ENCODE measurements around the gene CTIF. TPM values are rescaled to one million over a fixed set of nuclear protein-coding genes. Genes with fewer than 3 reads are reported as not detected.

The CTIF gene
- polyA plus RNA-seq, 1 donor from 2014 or later = 50.2 TPM

DNA sequence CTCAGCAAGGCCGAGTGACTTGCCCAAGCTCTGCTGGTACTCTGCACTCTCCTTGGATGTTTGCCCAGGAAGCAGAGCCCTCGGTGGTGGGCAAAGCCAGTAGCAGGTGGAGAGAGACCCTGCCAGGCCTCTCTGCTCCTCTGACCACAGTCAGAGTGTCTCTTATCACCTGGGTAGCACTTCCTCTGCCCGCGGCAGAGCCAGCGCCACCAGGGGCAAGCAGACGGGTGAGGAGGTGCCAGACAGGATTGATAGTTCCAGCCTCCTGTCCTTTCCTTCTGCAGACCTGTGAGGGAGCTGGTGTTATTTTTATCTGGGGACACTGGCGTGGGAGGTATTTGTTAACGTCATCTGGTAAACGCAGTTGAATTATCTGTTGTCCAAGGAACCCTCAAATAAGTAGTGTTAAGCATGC lies 259.0 kb downstream of the CTIF start:
- Histone ChIP-seq H4K20me1 (ENCODE audit: insufficient read depth) (no peaks in the 10 kb centered on the region), H3K4me3 (ENCODE audit: low read length) (no peak overlapping the region), H3F3A (ENCODE audit: insufficient read depth, low read length, poor library complexity, severe bottlenecking) (no peaks in the 10 kb centered on the region), H3K36me3 (ENCODE audit: insufficient read depth, low read length) (no peaks in the 10 kb centered on the region), H3K9ac (ENCODE audit: low read length) (no peak overlapping the region), H3K27me3 (ENCODE audit: insufficient read depth, low read depth, low read length) (no peaks in the 10 kb centered on the region), H3K9me3 (ENCODE audit: low read length) (no peaks in the 10 kb centered on the region), H2AFZ (ENCODE audit: low read depth, low read length) (no peak overlapping the region), H3K27ac (ENCODE audit: low read length) (no peak overlapping the region), H3K79me2 (replicated peaks; ENCODE audit: insufficient read depth, low read length) (no peaks in the 10 kb centered on the region), H3K4me2 (ENCODE audit: low read length) (no peak overlapping the region), H3K9me2 (ENCODE audit: insufficient read depth, low read length) (no peaks in the 10 kb centered on the region)
- TF ChIP-seq, protein P1, sequence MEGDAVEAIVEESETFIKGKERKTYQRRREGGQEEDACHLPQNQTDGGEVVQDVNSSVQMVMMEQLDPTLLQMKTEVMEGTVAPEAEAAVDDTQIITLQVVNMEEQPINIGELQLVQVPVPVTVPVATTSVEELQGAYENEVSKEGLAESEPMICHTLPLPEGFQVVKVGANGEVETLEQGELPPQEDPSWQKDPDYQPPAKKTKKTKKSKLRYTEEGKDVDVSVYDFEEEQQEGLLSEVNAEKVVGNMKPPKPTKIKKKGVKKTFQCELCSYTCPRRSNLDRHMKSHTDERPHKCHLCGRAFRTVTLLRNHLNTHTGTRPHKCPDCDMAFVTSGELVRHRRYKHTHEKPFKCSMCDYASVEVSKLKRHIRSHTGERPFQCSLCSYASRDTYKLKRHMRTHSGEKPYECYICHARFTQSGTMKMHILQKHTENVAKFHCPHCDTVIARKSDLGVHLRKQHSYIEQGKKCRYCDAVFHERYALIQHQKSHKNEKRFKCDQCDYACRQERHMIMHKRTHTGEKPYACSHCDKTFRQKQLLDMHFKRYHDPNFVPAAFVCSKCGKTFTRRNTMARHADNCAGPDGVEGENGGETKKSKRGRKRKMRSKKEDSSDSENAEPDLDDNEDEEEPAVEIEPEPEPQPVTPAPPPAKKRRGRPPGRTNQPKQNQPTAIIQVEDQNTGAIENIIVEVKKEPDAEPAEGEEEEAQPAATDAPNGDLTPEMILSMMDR (IDR thresholded peaks at IDR 0.05; ENCODE audit: poor library complexity, severe bottlenecking) = no peak
- TF ChIP-seq, protein P2, sequence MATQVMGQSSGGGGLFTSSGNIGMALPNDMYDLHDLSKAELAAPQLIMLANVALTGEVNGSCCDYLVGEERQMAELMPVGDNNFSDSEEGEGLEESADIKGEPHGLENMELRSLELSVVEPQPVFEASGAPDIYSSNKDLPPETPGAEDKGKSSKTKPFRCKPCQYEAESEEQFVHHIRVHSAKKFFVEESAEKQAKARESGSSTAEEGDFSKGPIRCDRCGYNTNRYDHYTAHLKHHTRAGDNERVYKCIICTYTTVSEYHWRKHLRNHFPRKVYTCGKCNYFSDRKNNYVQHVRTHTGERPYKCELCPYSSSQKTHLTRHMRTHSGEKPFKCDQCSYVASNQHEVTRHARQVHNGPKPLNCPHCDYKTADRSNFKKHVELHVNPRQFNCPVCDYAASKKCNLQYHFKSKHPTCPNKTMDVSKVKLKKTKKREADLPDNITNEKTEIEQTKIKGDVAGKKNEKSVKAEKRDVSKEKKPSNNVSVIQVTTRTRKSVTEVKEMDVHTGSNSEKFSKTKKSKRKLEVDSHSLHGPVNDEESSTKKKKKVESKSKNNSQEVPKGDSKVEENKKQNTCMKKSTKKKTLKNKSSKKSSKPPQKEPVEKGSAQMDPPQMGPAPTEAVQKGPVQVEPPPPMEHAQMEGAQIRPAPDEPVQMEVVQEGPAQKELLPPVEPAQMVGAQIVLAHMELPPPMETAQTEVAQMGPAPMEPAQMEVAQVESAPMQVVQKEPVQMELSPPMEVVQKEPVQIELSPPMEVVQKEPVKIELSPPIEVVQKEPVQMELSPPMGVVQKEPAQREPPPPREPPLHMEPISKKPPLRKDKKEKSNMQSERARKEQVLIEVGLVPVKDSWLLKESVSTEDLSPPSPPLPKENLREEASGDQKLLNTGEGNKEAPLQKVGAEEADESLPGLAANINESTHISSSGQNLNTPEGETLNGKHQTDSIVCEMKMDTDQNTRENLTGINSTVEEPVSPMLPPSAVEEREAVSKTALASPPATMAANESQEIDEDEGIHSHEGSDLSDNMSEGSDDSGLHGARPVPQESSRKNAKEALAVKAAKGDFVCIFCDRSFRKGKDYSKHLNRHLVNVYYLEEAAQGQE (IDR thresholded peaks at IDR 0.05; ENCODE audit: borderline replicate concordance) = no peak
- TF ChIP-seq MXI1 (conservative IDR thresholded peaks at IDR 0.05; ENCODE audit: poor library complexity, severe bottlenecking) = no peak
- no peak for TF ChIP-seq POLR2AphosphoS5 (IDR thresholded peaks at IDR 0.05)

DNA sequence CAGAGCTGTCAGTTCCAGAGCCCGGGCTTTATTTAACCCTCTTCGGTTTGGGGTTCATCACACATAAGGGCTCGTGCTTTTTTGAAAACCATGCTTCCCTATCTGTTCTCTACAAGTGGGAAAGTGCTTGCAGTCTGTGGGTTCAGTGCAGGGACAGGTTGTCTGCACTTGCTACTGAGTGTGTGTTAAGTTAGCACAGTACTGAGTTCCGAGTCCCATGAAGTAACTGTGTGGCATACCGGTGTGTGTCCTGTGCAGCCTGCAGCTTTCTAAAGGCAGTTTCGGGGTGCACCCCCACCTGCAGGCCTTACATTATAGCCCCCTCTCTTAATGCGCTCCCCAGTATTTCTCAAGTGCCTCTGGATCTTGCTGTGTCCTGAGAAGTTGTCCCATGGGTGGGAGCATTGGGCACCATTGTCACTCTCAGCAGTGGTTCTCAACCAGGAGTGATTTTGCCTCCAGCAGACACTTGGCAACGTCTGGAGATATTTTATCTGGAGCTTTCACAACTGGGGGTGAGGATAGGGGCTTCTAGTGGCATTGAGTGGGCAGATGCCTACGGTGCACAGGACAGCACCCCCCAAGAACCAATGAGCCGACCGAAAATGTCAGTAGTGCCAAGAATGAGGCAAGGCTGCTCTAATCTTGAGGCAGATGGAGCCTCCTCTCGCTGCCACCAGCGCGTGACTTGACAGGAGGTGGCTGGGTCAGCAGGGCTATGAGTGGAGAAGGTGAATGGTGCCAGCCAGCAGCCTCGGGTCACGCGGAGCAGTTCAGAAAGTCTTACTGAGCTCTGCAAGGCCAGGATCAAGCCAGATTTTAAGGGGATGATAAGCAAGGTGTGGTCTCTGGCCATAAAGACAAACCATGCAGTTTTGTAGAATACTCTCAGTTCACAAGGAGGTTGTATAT lies 259.8 kb downstream of the CTIF start:
- no peaks in the 10 kb centered on the region for H3K9me3 ChIP-seq (ENCODE audit: low read length)

More for the DNA sequence above, 259.8 kb downstream of the CTIF start:
- Histone ChIP-seq H3K4me2 (ENCODE audit: low read length) (no peak overlapping the region), H3K4me3 (ENCODE audit: low read length) (no peak overlapping the region), H3K36me3 (ENCODE audit: insufficient read depth, low read length) (peaks cover 3% of the 10 kb centered on the region), H3K79me2 (replicated peaks; ENCODE audit: insufficient read depth, low read length) (no peaks in the 10 kb centered on the region), H4K20me1 (ENCODE audit: insufficient read depth) (no peaks in the 10 kb centered on the region), H3K9ac (ENCODE audit: low read length) (no peak overlapping the region), H3K27ac (ENCODE audit: low read length) (no peak overlapping the region), H2AFZ (ENCODE audit: low read depth, low read length) (no peak overlapping the region), H3K27me3 (ENCODE audit: insufficient read depth, low read depth, low read length) (no peaks in the 10 kb centered on the region), H3F3A (ENCODE audit: insufficient read depth, low read length, poor library complexity, severe bottlenecking) (no peaks in the 10 kb centered on the region), H3K9me2 (ENCODE audit: insufficient read depth, low read length) (no peaks in the 10 kb centered on the region)
- TF ChIP-seq RAD21 (conservative IDR thresholded peaks at IDR 0.05) (no peak), EP300 (conservative IDR thresholded peaks at IDR 0.05; ENCODE audit: poor library complexity, severe bottlenecking) (no peak), EZH2 (IDR thresholded peaks at IDR 0.05; ENCODE audit: borderline replicate concordance, insufficient read depth, low read length, poor library complexity, severe bottlenecking) (no peak), TAF1 (IDR thresholded peaks at IDR 0.05; ENCODE audit: low read depth) (no peak), MXI1 (conservative IDR thresholded peaks at IDR 0.05; ENCODE audit: poor library complexity, severe bottlenecking) (no peak), SMC3 (conservative IDR thresholded peaks at IDR 0.05; ENCODE audit: poor library complexity) (no peak), POLR2AphosphoS5 (IDR thresholded peaks at IDR 0.05) (no peak)
- TF ChIP-seq, protein P1 (IDR thresholded peaks at IDR 0.05; ENCODE audit: poor library complexity, severe bottlenecking) = no peak
- TF ChIP-seq, protein P2 (IDR thresholded peaks at IDR 0.05; ENCODE audit: borderline replicate concordance) = no peak

All from neural cell (in vitro differentiated cells).